ENCODE data around the gene TANK.
A peak's percentile ranks its signal among the peaks of the same experiment; 100 is the strongest.
"Not testable (repeated sequence)": the region's sequence is repeated elsewhere in the genome, so short reads cannot be mapped to it uniquely, and the experiment has no call there.

Gene TANK

DNA sequence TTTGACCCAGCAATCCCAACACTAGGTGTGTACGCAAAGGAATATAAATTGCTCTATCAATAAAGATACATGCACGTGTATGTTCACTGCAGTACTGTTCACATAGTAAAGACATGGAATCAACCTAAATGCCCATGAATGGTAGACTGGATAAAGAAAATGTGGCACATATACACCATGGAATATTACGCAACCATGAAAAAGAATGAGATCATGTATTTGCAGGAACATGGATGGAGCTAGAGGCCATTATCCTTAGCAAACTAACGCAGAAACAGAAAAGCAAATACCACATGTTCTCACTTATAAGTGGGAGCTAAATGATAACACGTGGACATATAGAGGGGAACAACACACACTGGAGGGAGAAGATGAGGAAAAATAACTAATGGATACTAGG lies 27.8 kb upstream of the TANK start:
- not testable (repeated sequence) for DNase-seq (ENCODE audit: low read depth in 2 of 3, low spot score in 2 of 3)

DNA sequence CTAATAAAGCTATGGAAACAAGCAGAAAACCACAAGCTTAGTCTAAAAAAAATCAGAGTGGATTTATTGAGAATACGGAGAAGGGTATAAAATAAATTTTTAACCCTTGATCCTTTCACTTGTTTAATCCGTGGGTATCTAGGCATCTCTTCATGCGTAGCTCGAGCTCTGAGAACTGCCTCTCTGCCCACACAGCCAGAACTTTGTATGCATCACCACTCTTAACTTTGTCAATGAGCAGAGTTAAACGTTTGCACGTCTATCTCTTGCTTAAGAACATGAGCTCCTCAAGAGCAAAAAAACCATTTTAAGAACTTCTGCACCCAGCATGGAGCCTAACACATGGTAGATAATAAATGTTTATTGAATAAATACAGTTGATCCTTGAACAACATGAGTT lies 26.9 kb upstream of the TANK start:
- DNase-seq (ENCODE audit: low read depth in 2 of 3, low spot score in 2 of 3) = no peak

- DNase-seq (ENCODE audit: low read depth in 2 of 3, low spot score in 2 of 3) = no peak
These were observed 25.4 kb upstream of the TANK start for GRCh38 chr2:161134547-161135518.

GRCh38 chr2:161135951-161136593 lies 24.2 kb upstream of the TANK start:
- DNase-seq (ENCODE audit: low read depth in 2 of 3, low spot score in 2 of 3) = no peak

- DNase-seq (ENCODE audit: low read depth in 2 of 3, low spot score in 2 of 3) = no peak
These were observed 23.4 kb upstream of the TANK start for GRCh38 chr2:161136696-161137324.

DNA sequence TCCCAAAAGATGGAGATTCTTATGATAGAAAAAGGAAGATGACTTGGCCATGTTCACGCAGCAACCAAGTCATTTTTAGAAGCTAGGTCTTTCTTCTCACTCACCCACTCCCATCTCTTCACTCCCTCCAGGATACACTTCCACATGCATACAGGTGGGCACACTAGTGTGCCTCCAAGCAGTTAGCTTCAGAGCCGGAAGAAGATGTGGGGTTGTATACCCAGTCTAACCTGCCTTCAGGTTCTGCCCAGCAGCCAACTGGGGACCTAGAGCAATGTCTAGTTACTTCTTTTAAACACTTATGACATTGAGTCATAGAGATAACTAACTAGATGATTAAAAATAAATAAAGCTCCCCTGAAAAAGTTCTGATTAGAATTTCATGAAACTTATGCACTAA lies 21.8 kb upstream of the TANK start:
- DNase-seq (ENCODE audit: low read depth in 2 of 3, low spot score in 2 of 3) = no peak

DNA sequence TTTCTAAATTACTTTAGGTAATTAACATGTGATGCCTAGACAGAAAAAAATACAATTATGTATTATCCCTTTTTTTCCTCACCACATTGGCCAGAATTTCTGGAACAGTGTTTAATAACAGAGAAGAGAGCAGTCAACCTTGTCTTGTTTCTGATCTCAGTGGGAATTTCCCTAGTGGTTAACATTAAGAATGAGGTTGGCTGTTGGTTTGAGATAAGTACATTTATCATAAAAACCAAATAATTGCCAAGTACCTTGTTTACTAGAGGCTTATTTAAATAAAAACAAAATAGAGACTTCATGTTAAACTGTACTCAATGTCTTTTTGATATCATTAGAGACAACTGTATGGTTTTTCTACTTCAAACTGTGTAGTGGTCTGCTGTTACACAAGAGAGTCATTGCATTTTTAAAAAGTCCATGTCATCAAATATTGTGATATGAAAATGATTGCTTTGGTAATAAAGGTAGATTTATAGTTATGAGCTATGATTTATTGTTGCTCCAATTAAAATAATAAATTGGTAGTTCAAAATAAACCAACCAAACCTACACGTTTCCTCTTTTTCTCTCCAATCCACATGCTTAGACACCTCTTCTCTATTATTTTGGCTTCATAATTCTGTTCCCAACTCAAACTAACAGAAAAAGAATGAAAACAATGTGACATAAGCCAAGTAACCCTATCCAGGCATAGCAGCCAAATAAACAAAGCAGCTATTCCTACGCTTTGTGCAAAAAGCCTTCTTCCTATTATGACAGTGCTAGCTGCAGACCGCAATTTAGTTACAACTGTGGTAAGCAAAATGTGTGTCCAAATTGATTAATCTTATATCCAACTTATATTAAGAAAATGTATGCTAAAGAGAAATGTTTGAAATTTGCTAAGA lies 20.9 kb upstream of the TANK start:
- DNase-seq (ENCODE audit: low read depth in 2 of 3, low spot score in 2 of 3) = no peak

- no peak for DNase-seq (ENCODE audit: low read depth in 2 of 3, low spot score in 2 of 3)
These were observed 19.2 kb upstream of the TANK start for GRCh38 chr2:161141033-161141432.

GRCh38 chr2:161146209-161146775 lies 13.9 kb upstream of the TANK start:
- DNase-seq (ENCODE audit: low read depth in 2 of 3, low spot score in 2 of 3) = no peak

GRCh38 chr2:161146996-161147395 lies 13.2 kb upstream of the TANK start:
- DNase-seq (ENCODE audit: low read depth in 2 of 3, low spot score in 2 of 3) = no peak

- no peak for DNase-seq (ENCODE audit: low read depth in 2 of 3, low spot score in 2 of 3)
These were observed 12.4 kb upstream of the TANK start for GRCh38 chr2:161147856-161148255.

GRCh38 chr2:161150704-161151103 lies 9.5 kb upstream of the TANK start:
- no peak for DNase-seq (ENCODE audit: low read depth in 2 of 3, low spot score in 2 of 3)

GRCh38 chr2:161152302-161152701 lies 7.9 kb upstream of the TANK start:
- no peak for DNase-seq (ENCODE audit: low read depth in 2 of 3, low spot score in 2 of 3)

DNA sequence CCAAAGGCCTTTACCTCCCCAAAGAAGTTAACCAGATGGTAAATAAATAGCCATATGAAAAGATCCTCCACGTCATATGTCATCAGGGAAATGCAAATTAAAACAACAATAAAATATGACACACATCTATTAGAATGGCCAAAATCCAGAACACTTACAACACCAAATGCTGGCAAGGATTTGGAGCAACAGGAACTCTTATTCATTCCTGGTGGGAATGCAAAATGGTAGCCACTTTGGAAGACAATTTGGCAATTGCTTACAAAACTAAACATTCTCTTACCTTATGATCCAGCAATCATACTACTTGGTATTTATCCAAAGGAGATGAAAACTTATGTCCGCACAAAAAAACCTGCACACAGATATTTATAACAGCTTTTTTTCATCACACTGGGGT lies 1.3 kb upstream of the TANK start:
- no peak for DNase-seq (ENCODE audit: low read depth in 2 of 3, low spot score in 2 of 3)

- DNase-seq (ENCODE audit: low read depth in 2 of 3, low spot score in 2 of 3) = no peak
These were observed 587 bp upstream of the TANK start for GRCh38 chr2:161159456-161160225.

DNA sequence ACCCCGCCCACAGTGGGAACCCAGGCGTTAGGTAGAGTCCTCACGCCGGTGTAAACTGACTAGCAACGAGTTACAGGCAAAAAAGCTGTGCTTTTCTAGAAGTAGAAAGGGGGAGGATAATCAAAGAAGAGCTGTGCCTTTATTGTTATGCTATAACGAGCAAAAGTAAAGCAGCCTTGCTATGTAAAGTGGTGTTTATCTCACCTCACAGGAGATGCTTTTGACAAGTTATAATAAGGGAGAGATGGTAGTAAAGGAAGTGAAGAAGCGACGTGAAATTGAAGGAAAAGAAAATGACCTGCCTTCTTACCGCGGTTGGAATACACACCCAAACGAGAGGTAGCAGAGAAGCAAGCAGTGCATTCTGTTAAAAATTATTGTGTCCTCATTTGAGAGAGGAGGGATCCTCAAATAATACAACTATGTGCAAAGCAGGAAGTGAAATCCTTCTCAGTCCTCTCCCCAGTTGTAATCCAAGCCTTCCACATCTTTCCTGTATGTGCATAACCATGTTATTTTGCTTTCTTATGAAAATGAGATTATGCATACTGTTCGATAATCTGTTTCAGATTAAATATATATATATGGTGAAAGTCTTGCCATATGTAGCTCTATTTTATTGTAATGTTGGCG lies 962 bp downstream of the TANK start:
- DNase-seq (ENCODE audit: low read depth in 2 of 3, low spot score in 2 of 3) = peak in 1 of 3 experiments; percentile 36

DNA sequence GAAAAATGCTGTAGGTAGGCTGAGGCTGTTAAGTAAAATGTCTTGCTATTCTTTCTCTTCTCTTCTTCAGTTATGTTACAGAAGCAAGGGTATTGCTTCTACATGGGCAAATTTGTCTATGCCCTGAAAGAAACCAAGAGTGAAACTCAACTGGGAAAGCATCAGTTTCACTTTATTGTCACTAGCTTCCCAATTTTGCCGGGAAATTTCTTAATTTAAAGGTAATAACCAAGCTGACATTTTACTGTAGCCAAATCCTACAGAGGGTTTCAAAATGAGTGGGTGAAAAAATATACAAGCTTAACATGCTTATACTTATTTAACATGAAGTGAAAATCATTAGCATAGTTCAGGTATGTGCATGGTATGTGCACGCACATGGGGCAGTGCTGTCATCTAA lies 3.2 kb downstream of the TANK start:
- no peak for DNase-seq (ENCODE audit: low read depth in 2 of 3, low spot score in 2 of 3)

DNA sequence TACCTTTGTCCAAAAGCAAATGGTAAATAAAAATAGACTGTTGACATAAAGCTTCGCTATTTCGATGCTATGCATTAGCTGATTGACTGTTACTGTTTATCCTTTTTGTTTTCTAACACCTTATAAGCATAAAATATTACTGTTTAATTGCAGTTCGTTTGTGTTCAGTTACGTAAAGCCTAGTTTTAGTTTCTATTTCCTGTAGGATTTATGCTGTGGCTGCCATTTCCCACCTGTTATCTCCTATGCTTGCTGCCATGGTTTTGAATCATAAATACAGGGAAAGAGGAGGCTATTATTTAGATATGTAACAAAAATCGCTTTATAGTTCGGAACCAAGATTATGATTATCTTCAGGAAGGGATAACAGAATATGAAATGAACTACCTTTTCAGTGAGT lies 3.9 kb downstream of the TANK start:
- no peak for DNase-seq (ENCODE audit: low read depth in 2 of 3, low spot score in 2 of 3)

GRCh38 chr2:161165266-161165665 lies 5.0 kb downstream of the TANK start:
- DNase-seq (ENCODE audit: low read depth in 2 of 3, low spot score in 2 of 3) = no peak

Measured in activated CD8-positive, alpha-beta memory T cell treated with anti-CD3 and anti-CD28 coated beads for 48 hours (primary cell).